ENCODE data around the gene PRLR. TPM values are rescaled to one million over a fixed set of nuclear protein-coding genes. Genes with fewer than 3 reads are reported as not detected.

The PRLR gene
- total and polyA plus RNA-seq, 9 of the 15 experiments (the other 6 are each of a cell fraction or from before 2014, with no cell fraction given): 0.02 TPM; not detected in 8

DNA sequence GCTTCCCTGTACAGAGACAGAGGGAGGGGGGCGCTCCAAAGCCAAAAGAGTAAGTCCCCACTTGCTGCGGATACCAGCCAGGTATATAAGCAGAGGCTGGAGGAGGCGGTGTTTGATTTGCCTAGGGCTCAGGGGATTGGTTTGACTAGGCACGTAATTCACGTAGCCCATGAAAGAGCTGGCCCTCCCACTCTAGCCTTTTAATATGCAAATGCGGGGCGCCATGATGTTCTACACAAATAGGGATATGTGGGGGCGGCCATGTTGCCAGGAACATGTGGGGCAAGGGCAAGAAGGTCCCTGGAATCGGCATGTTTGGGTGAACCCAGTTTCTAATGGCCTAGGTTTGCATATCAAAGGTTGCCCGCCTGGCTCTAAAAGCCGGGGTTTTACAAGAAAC is 3.3 kb upstream of the PRLR start:
- H3K4me2 ChIP-seq (ENCODE audit: insufficient read depth, low read length): no peak overlapping the region
- H3K9ac ChIP-seq (ENCODE audit: insufficient read depth in 1 of 2, low read depth in 2 of 2, low read length in 2 of 2): no peak overlapping the region
- ChIA-PET CTCF (ENCODE audit: low intra/inter-chr PET ratio) (no interaction called here), POLR2A (interaction anchor here (0.6 kb wide), 1 partner anchor 656 kb away, joined by 3 read pairs; no protein-coding TSS in a partner anchor)
- DNase-seq (ENCODE audit: extremely low read depth in 1 of 4, low spot score in 3 of 4) (peak in 1 of 4 experiments; percentile 28), FAIRE-seq (no peak), ATAC-seq (peak; percentile 59)
- intact Hi-C loops (cut with micrococcal nuclease): no loop called here
- no peaks in the 10 kb centered on the region for H3K79me2 ChIP-seq (ENCODE audit: control insufficient read depth, insufficient read depth, low read length)
- peaks cover 12 to 24% of the 10 kb centered on the region in 2 experiments; a peak in 4 of 5 replicates for H3K27me3 ChIP-seq (ENCODE audit: control insufficient read depth in 2 of 2, insufficient read depth in 2 of 2, low read length in 2 of 2)
- no peak overlapping the region for H3K4me3 ChIP-seq
- under 1% methylated on average over 11 of the region's 11 CpGs for WGBS (ENCODE audit: insufficient coverage, low coverage, missing lambda C conversion rate)
- TF ChIP-seq YY1 (IDR thresholded peaks at IDR 0.05; ENCODE audit: borderline replicate concordance in 1 of 3, control insufficient read depth in 1 of 3, extremely low read depth in 1 of 3, insufficient read depth in 3 of 3, insufficient read length in 1 of 3, insufficient replicate concordance in 2 of 3, low read depth in 1 of 3, low read length in 2 of 3): peak in 2 of 3 experiments; percentile 30 to 71
- TF ChIP-seq, protein P1, sequence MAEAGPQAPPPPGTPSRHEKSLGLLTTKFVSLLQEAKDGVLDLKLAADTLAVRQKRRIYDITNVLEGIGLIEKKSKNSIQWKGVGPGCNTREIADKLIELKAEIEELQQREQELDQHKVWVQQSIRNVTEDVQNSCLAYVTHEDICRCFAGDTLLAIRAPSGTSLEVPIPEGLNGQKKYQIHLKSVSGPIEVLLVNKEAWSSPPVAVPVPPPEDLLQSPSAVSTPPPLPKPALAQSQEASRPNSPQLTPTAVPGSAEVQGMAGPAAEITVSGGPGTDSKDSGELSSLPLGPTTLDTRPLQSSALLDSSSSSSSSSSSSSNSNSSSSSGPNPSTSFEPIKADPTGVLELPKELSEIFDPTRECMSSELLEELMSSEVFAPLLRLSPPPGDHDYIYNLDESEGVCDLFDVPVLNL (CRISPR knock-in tag; IDR thresholded peaks at IDR 0.05; ENCODE audit: low read depth): no peak
- in situ Hi-C loops (cut with MboI): no loop called here
- H3K36me3 ChIP-seq (ENCODE audit: control insufficient read depth, insufficient read depth, low read length): no peaks in the 10 kb centered on the region
- H2AFZ ChIP-seq (ENCODE audit: low read depth, low read length): no peak overlapping the region
- no peaks in the 10 kb centered on the region for H3K9me1 ChIP-seq (ENCODE audit: control insufficient read depth, insufficient read depth, low read length)
- H3K4me1 ChIP-seq (replicated peaks in 1 of 2; ENCODE audit: control insufficient read depth in 2 of 2, insufficient read depth in 2 of 2, low read length in 2 of 2): peaks cover 0 to 4% of the 10 kb centered on the region in 2 experiments; a peak in 1 of 5 replicates
- no peak overlapping the region for H3K27ac ChIP-seq (ENCODE audit: extremely low read depth, low read depth, low read length)
- no TSS peak for BruUV-seq (replicated peaks)
- no peaks in the 10 kb centered on the region for H4K20me1 ChIP-seq (replicated peaks; ENCODE audit: control insufficient read depth, insufficient read depth, low read length)
- H3K9me3 ChIP-seq (replicated peaks; ENCODE audit: control insufficient read depth, insufficient read depth, low read depth, low read length): no peaks in the 10 kb centered on the region

- Histone ChIP-seq H3K4me1 (replicated peaks in 1 of 2; ENCODE audit: control insufficient read depth in 2 of 2, insufficient read depth in 2 of 2, low read length in 2 of 2) (peaks cover 0 to 4% of the 10 kb centered on the region in 2 experiments; a peak in 1 of 5 replicates), H2AFZ (ENCODE audit: low read depth, low read length) (no peak overlapping the region), H3K4me3 (no peak overlapping the region), H3K36me3 (ENCODE audit: control insufficient read depth, insufficient read depth, low read length) (no peaks in the 10 kb centered on the region), H3K79me2 (ENCODE audit: control insufficient read depth, insufficient read depth, low read length) (no peaks in the 10 kb centered on the region), H3K4me2 (ENCODE audit: insufficient read depth, low read length) (no peak overlapping the region), H3K9ac (ENCODE audit: insufficient read depth in 1 of 2, low read depth in 2 of 2, low read length in 2 of 2) (no peak overlapping the region), H4K20me1 (replicated peaks; ENCODE audit: control insufficient read depth, insufficient read depth, low read length) (no peaks in the 10 kb centered on the region), H3K27ac (ENCODE audit: extremely low read depth, low read depth, low read length) (no peak overlapping the region), H3K9me1 (ENCODE audit: control insufficient read depth, insufficient read depth, low read length) (no peaks in the 10 kb centered on the region), H3K27me3 (ENCODE audit: control insufficient read depth in 2 of 2, insufficient read depth in 2 of 2, low read length in 2 of 2) (peaks cover 12 to 28% of the 10 kb centered on the region in 2 experiments; a peak in 4 of 5 replicates), H3K9me3 (replicated peaks; ENCODE audit: control insufficient read depth, insufficient read depth, low read depth, low read length) (no peaks in the 10 kb centered on the region)
- in situ Hi-C loops (cut with MboI): no loop called here
- ATAC-seq: no peak
- no peak for DNase-seq (ENCODE audit: extremely low read depth in 1 of 4, low spot score in 3 of 4)
- no peak for FAIRE-seq
- WGBS (ENCODE audit: insufficient coverage, low coverage, missing lambda C conversion rate): 0% methylated on average over 4 of the region's 4 CpGs
- intact Hi-C loops (cut with micrococcal nuclease): no loop called here
- BruUV-seq (replicated peaks): no TSS peak
- no peak for TF ChIP-seq ZZZ3 (IDR thresholded peaks at IDR 0.05)
- no peak for TF ChIP-seq RFX5 (IDR thresholded peaks at IDR 0.05; ENCODE audit: low read depth, low read length)
- TF ChIP-seq CBFB (CRISPR knock-in tag; IDR thresholded peaks at IDR 0.05): no peak
- no peak for TF ChIP-seq ZNF384 (IDR thresholded peaks at IDR 0.05; ENCODE audit: low read depth, low read length)
- no peak for TF ChIP-seq ZNF3 (CRISPR knock-in tag; IDR thresholded peaks at IDR 0.05)
- ChIA-PET CTCF (ENCODE audit: low intra/inter-chr PET ratio) (no interaction called here), POLR2A (no interaction called here)
Measured at GRCh38 chr5:35233121-35233520, 2.8 kb upstream of the PRLR start.

Data from K562 (cell line).